ENCODE measurements around the gene WDR17.

Gene WDR17

DNA sequence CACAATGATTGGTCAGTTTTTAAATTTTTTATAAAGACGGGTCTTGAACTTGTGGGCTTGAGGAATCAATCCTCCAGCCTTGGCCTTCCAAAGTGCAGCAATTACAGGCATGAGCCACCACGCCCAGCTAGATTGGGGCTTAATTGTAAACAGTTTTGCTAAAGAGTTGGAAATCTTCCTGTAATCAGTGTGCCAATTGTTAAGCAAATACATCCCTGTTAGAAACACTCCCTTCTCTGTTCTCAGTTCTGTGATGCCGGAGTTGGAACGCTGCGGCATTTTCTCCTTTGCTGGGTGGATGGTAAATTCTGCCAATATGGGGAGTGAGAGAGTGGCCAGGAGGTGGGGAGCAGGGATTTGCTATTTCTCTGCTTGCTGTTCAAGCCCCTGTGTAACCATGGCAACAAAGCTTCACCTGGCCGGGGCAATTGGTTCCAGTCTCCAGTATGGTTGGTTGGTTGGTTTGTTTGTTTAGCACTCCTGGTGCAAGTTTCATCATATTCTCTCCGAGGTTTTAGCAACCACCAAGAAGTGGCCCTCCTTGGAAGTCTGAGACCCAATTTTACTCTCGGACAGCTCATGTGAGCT is 132.8 kb downstream of the WDR17 start:
- Histone ChIP-seq H3K27ac (ENCODE audit: low read length, poor library complexity, severe bottlenecking) (no peak overlapping the region), H3K9me3 (ENCODE audit: control insufficient read depth, low read length) (no peaks in the 10 kb centered on the region), H2AK5ac (ENCODE audit: low read length, severe bottlenecking) (no peak overlapping the region), H3K4me3 (ENCODE audit: insufficient read depth in 1 of 2, low read depth in 1 of 2, low read length in 2 of 2) (no peak overlapping the region), H3K23ac (ENCODE audit: low read length in 2 of 2) (no peak overlapping the region), H4K8ac (ENCODE audit: low read length) (no peak overlapping the region), H3K9ac (ENCODE audit: low read length) (no peak overlapping the region), H2BK5ac (ENCODE audit: low read depth, low read length, poor library complexity, severe bottlenecking) (no peak overlapping the region), H2BK12ac (ENCODE audit: low read length in 2 of 2) (no peak overlapping the region), H3K79me1 (replicated peaks; ENCODE audit: low read length, poor library complexity, severe bottlenecking) (no peaks in the 10 kb centered on the region), H2BK15ac (ENCODE audit: low read depth, poor library complexity, severe bottlenecking) (no peak overlapping the region), H2BK120ac (ENCODE audit: low read depth, low read length) (no peak overlapping the region), H2AFZ (ENCODE audit: low read depth, low read length) (no peak overlapping the region), H3K36me3 (ENCODE audit: control insufficient read depth in 1 of 2, insufficient read depth in 2 of 2, low read depth in 1 of 2, low read length in 2 of 2) (no peaks in the 10 kb centered on the region), H3K4me2 (ENCODE audit: low read length, poor library complexity, severe bottlenecking) (no peak overlapping the region), H3K14ac (ENCODE audit: low read length in 2 of 2) (no peak overlapping the region), H3K18ac (ENCODE audit: low read depth in 1 of 2, low read length in 2 of 2) (no peak overlapping the region), H3K27me3 (ENCODE audit: control insufficient read depth in 1 of 2, insufficient read depth in 1 of 2, low read length in 2 of 2) (no peaks in the 10 kb centered on the region), H4K91ac (ENCODE audit: low read length) (no peak overlapping the region), H3K4me1 (ENCODE audit: control insufficient read depth, insufficient read depth, low read depth, low read length) (peaks cover 3% of the 10 kb centered on the region), H3K4ac (ENCODE audit: low read depth in 1 of 2, low read length in 2 of 2) (no peak overlapping the region)
- WGBS, result 87% methylated on average over 7 of the region's 8 CpGs
- no peak for DNase-seq

- Histone ChIP-seq H2BK15ac (ENCODE audit: low read depth, poor library complexity, severe bottlenecking) (no peak overlapping the region), H3K4me3 (ENCODE audit: insufficient read depth in 1 of 2, low read depth in 1 of 2, low read length in 2 of 2) (no peak overlapping the region), H3K23ac (ENCODE audit: low read length in 2 of 2) (no peak overlapping the region), H3K9me3 (ENCODE audit: control insufficient read depth, low read length) (no peaks in the 10 kb centered on the region), H3K27ac (ENCODE audit: low read length, poor library complexity, severe bottlenecking) (no peak overlapping the region), H3K36me3 (ENCODE audit: control insufficient read depth in 1 of 2, insufficient read depth in 2 of 2, low read depth in 1 of 2, low read length in 2 of 2) (no peaks in the 10 kb centered on the region), H3K4me2 (ENCODE audit: low read length, poor library complexity, severe bottlenecking) (no peak overlapping the region), H3K27me3 (ENCODE audit: control insufficient read depth in 1 of 2, insufficient read depth in 1 of 2, low read length in 2 of 2) (peaks cover 0 to 17% of the 10 kb centered on the region in 2 experiments), H2AFZ (ENCODE audit: low read depth, low read length) (no peak overlapping the region), H3K79me1 (replicated peaks; ENCODE audit: low read length, poor library complexity, severe bottlenecking) (no peaks in the 10 kb centered on the region), H3K18ac (ENCODE audit: low read depth in 1 of 2, low read length in 2 of 2) (no peak overlapping the region), H3K9ac (ENCODE audit: low read length) (no peak overlapping the region), H2AK5ac (ENCODE audit: low read length, severe bottlenecking) (no peak overlapping the region), H2BK5ac (ENCODE audit: low read depth, low read length, poor library complexity, severe bottlenecking) (no peak overlapping the region), H4K91ac (ENCODE audit: low read length) (no peak overlapping the region), H4K8ac (ENCODE audit: low read length) (no peak overlapping the region), H3K14ac (ENCODE audit: low read length in 2 of 2) (no peak overlapping the region), H3K4me1 (ENCODE audit: control insufficient read depth, insufficient read depth, low read depth, low read length) (no peaks in the 10 kb centered on the region), H2BK12ac (ENCODE audit: low read length in 2 of 2) (no peak overlapping the region), H3K4ac (ENCODE audit: low read depth in 1 of 2, low read length in 2 of 2) (no peak overlapping the region), H2BK120ac (ENCODE audit: low read depth, low read length) (no peak overlapping the region)
- 67% methylated on average over 3 of the region's 4 CpGs for WGBS
- no peak for DNase-seq
Measured at GRCh38 chr4:176205299-176205698, 139.7 kb downstream of the WDR17 start.

- no peak overlapping the region for H2BK5ac ChIP-seq (ENCODE audit: low read depth, low read length, poor library complexity, severe bottlenecking)
- H3K9ac ChIP-seq (ENCODE audit: low read length), result no peak overlapping the region
- H3K14ac ChIP-seq (ENCODE audit: low read length in 2 of 2), result no peak overlapping the region
- no peak overlapping the region for H2AFZ ChIP-seq (ENCODE audit: low read depth, low read length)
- H3K4me3 ChIP-seq (ENCODE audit: insufficient read depth in 1 of 2, low read depth in 1 of 2, low read length in 2 of 2), result no peak overlapping the region
- H2BK120ac ChIP-seq (ENCODE audit: low read depth, low read length), result no peak overlapping the region
- 90% methylated on average over 1 of the region's 5 CpGs for WGBS
- no peaks in the 10 kb centered on the region for H3K79me1 ChIP-seq (replicated peaks; ENCODE audit: low read length, poor library complexity, severe bottlenecking)
- H3K27ac ChIP-seq (ENCODE audit: low read length, poor library complexity, severe bottlenecking), result no peak overlapping the region
- no peak overlapping the region for H3K18ac ChIP-seq (ENCODE audit: low read depth in 1 of 2, low read length in 2 of 2)
- no peak overlapping the region for H4K91ac ChIP-seq (ENCODE audit: low read length)
- H3K23ac ChIP-seq (ENCODE audit: low read length in 2 of 2), result no peak overlapping the region
- no peak overlapping the region for H2AK5ac ChIP-seq (ENCODE audit: low read length, severe bottlenecking)
- no peaks in the 10 kb centered on the region for H3K36me3 ChIP-seq (ENCODE audit: control insufficient read depth in 1 of 2, insufficient read depth in 2 of 2, low read depth in 1 of 2, low read length in 2 of 2)
- no peak overlapping the region for H3K4ac ChIP-seq (ENCODE audit: low read depth in 1 of 2, low read length in 2 of 2)
- H3K9me3 ChIP-seq (ENCODE audit: control insufficient read depth, low read length), result no peaks in the 10 kb centered on the region
- H3K27me3 ChIP-seq (ENCODE audit: control insufficient read depth in 1 of 2, insufficient read depth in 1 of 2, low read length in 2 of 2), result peaks cover 0 to 17% of the 10 kb centered on the region in 2 experiments
- H3K4me2 ChIP-seq (ENCODE audit: low read length, poor library complexity, severe bottlenecking), result no peak overlapping the region
- H4K8ac ChIP-seq (ENCODE audit: low read length), result no peak overlapping the region
- no peak for DNase-seq
- no peaks in the 10 kb centered on the region for H3K4me1 ChIP-seq (ENCODE audit: control insufficient read depth, insufficient read depth, low read depth, low read length)
- H2BK12ac ChIP-seq (ENCODE audit: low read length in 2 of 2), result no peak overlapping the region
- no peak overlapping the region for H2BK15ac ChIP-seq (ENCODE audit: low read depth, poor library complexity, severe bottlenecking)
Measured at GRCh38 chr4:176207839-176208238, 142.2 kb downstream of the WDR17 start.

DNA sequence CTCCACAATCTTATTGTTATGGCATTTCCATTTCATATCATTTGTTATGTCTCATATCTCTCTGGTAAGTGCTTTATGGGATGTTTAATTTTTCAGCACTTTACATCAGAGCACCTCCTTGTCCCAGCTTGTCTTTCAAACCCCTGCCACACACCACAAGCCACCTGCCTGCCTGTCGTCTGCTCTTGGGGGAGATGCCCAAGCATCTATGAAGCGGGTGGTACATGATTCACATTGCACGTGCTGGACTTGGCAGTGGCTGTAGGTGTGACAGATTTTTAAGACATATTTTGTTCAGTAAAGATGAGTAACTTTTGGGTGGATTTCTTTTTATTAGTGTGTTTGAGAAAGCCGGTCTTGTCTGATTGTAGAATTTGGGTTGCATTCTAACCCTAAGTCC is 143.9 kb downstream of the WDR17 start:
- H3K14ac ChIP-seq (ENCODE audit: low read length in 2 of 2), result no peak overlapping the region
- no peaks in the 10 kb centered on the region for H3K4me1 ChIP-seq (ENCODE audit: control insufficient read depth, insufficient read depth, low read depth, low read length)
- no peak overlapping the region for H2BK120ac ChIP-seq (ENCODE audit: low read depth, low read length)
- WGBS, result 93% methylated on average over 4 of the region's 4 CpGs
- H4K91ac ChIP-seq (ENCODE audit: low read length), result no peak overlapping the region
- H2AK5ac ChIP-seq (ENCODE audit: low read length, severe bottlenecking), result no peak overlapping the region
- no peak overlapping the region for H2BK15ac ChIP-seq (ENCODE audit: low read depth, poor library complexity, severe bottlenecking)
- H3K9me3 ChIP-seq (ENCODE audit: control insufficient read depth, low read length), result no peaks in the 10 kb centered on the region
- no peak overlapping the region for H2BK12ac ChIP-seq (ENCODE audit: low read length in 2 of 2)
- no peak overlapping the region for H3K23ac ChIP-seq (ENCODE audit: low read length in 2 of 2)
- H3K9ac ChIP-seq (ENCODE audit: low read length), result no peak overlapping the region
- H3K4me3 ChIP-seq (ENCODE audit: insufficient read depth in 1 of 2, low read depth in 1 of 2, low read length in 2 of 2), result no peak overlapping the region
- no peaks in the 10 kb centered on the region for H3K79me1 ChIP-seq (replicated peaks; ENCODE audit: low read length, poor library complexity, severe bottlenecking)
- no peak overlapping the region for H2AFZ ChIP-seq (ENCODE audit: low read depth, low read length)
- H3K27ac ChIP-seq (ENCODE audit: low read length, poor library complexity, severe bottlenecking), result no peak overlapping the region
- no peak overlapping the region for H3K4me2 ChIP-seq (ENCODE audit: low read length, poor library complexity, severe bottlenecking)
- no peak overlapping the region for H2BK5ac ChIP-seq (ENCODE audit: low read depth, low read length, poor library complexity, severe bottlenecking)
- H3K27me3 ChIP-seq (ENCODE audit: control insufficient read depth in 1 of 2, insufficient read depth in 1 of 2, low read length in 2 of 2), result peaks cover 0 to 17% of the 10 kb centered on the region in 2 experiments
- DNase-seq, result no peak
- no peak overlapping the region for H3K4ac ChIP-seq (ENCODE audit: low read depth in 1 of 2, low read length in 2 of 2)
- no peaks in the 10 kb centered on the region for H3K36me3 ChIP-seq (ENCODE audit: control insufficient read depth in 1 of 2, insufficient read depth in 2 of 2, low read depth in 1 of 2, low read length in 2 of 2)
- H4K8ac ChIP-seq (ENCODE audit: low read length), result no peak overlapping the region
- no peak overlapping the region for H3K18ac ChIP-seq (ENCODE audit: low read depth in 1 of 2, low read length in 2 of 2)
